ENCODE data around the gene SUPT20H.
A peak's percentile ranks its signal among the peaks of the same experiment; 100 is the strongest.

The SUPT20H gene

DNA sequence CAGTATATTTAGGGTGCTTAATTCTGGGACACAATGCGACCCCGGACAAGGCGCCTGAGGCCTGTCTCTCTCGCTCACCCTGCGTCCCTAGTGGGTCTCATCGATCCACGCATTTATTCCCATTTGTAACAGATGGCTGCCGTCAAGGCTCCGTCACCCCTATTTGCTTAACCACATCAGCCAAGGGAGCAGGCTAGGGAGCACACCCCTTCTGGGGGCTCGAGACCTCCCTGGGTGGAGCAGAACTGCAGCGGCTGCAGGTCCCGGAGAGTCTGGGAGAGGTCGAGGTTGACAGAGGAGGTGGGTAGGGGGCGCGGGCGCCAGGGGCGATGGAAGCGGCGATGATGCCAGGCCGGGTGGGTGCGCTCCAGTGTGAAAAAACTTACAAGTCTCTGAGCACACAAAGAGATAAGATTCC, 60.9 kb downstream of the SUPT20H start:
- peaks cover 30 to 51% (median 36%) of the 10 kb centered on the region in 11 experiments for H3K36me3 ChIP-seq
- peaks cover 23 to 38% (median 28%) of the 10 kb centered on the region in 10 experiments for H3K4me1 ChIP-seq
- peak overlapping the region; percentile 78 to 98 (median 91) for H3K4me3 ChIP-seq
- H3K27me3 ChIP-seq: no peaks in the 10 kb centered on the region
- peak overlapping the region; percentile 77 to 95 (median 87) for H3K4me2 ChIP-seq
- TF ChIP-seq Cebpa-rat (IDR thresholded peaks at IDR 0.05): no peak
- H4K20me1 ChIP-seq: peaks cover 0 to 28% (median 0%) of the 10 kb centered on the region in 11 experiments; a peak in 3 of 22 replicates
- H3K9ac ChIP-seq: peak overlapping the region; percentile 95 to 99 (median 97)
- H3K27ac ChIP-seq: peak overlapping the region; percentile 83 to 99 (median 96)
- H3K9me3 ChIP-seq (replicated peaks in 1 of 11): no peaks in the 10 kb centered on the region

- TF ChIP-seq Cebpa-rat (IDR thresholded peaks at IDR 0.05): no peak
- H3K4me3 ChIP-seq: peak overlapping the region; percentile 78 to 98 (median 91)
- peak overlapping the region; percentile 77 to 95 (median 87) for H3K4me2 ChIP-seq
- H3K9ac ChIP-seq: peak overlapping the region; percentile 95 to 99 (median 97)
- H3K4me1 ChIP-seq: peaks cover 23 to 38% (median 28%) of the 10 kb centered on the region in 10 experiments
- H3K9me3 ChIP-seq (replicated peaks in 1 of 11): no peaks in the 10 kb centered on the region
- peak overlapping the region; percentile 83 to 99 (median 96); a peak in 21 of 22 replicates for H3K27ac ChIP-seq
- no peaks in the 10 kb centered on the region for H3K27me3 ChIP-seq
- H3K36me3 ChIP-seq: peaks cover 30 to 51% (median 36%) of the 10 kb centered on the region in 11 experiments
- peaks cover 0 to 28% (median 0%) of the 10 kb centered on the region in 11 experiments; a peak in 3 of 22 replicates for H4K20me1 ChIP-seq
Measured at GRCh38 chr13:36997716-36998427, 61.6 kb downstream of the SUPT20H start.

DNA sequence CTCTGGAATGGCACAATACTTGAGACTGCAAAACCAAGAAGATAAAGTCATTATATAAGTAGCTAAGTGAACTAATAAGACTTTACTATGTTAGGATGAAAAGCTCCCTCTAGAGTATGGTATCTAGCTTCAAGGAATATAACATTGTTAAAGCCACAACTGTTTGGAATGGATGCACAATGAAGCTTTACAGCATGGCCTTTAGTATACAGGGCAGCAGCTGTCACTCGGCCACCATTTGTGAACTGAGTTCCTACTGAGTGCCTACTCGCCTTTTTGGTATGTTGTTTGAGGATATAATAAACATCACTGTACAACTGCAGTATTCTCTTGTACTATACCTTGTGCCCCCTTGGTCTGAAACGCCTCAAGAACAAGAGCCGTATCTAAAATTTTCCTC, 67.1 kb downstream of the SUPT20H start:
- no peak overlapping the region for H3K9ac ChIP-seq
- H3K9me3 ChIP-seq (replicated peaks in 1 of 11): no peaks in the 10 kb centered on the region
- H3K4me2 ChIP-seq: no peak overlapping the region
- peaks cover 0 to 28% (median 0%) of the 10 kb centered on the region in 11 experiments; a peak in 5 of 22 replicates for H4K20me1 ChIP-seq
- H3K27ac ChIP-seq: no peak overlapping the region
- no peak for TF ChIP-seq Cebpa-rat (IDR thresholded peaks at IDR 0.05)
- H3K36me3 ChIP-seq: peaks cover 80 to 100% (median 86%) of the 10 kb centered on the region in 11 experiments
- H3K27me3 ChIP-seq: no peaks in the 10 kb centered on the region
- H3K4me1 ChIP-seq: peaks cover 6 to 17% (median 10%) of the 10 kb centered on the region in 10 experiments; a peak in 18 of 20 replicates
- no peak overlapping the region for H3K4me3 ChIP-seq

DNA sequence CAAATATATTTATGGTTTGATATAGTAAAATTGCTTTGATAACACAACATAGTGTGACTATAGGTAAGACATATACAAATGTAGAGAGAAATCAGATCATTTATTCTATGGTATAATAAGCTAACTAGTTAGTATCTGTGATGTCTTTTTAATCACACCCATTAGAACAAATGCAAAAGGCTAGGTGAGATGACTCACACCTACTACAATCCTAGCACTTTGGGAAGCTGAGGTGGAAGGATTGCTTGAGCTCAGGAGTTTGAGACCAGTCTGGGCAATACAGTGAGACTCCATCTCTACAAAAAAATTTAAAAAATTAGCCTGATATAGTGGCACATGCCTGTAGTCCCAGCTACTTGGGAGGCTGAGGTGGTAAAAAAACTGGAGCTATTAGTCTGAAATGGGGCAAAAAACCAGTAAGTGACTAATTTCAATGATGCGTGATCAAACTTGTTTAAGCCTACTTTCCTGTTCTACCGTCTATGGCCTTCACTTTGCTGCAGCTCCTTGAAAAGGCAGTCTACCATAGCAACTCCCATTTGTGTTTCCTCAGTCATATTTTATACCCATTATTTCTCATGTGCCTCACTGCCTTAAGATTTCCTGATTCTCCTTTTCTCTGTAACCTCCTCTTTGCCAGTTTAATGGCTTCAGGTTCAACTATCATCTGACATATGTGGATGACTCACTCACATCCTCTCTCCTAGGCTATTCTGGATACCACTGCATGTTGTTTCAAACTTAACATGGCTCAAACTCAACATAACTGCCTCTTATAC, 72.8 kb downstream of the SUPT20H start:
- Histone ChIP-seq H4K20me1 (peaks cover 0 to 4% (median 0%) of the 10 kb centered on the region in 11 experiments; a peak in 2 of 22 replicates), H3K4me1 (no peaks in the 10 kb centered on the region), H3K27me3 (no peaks in the 10 kb centered on the region), H3K4me3 (no peak overlapping the region), H3K36me3 (peaks cover 93 to 100% (median 99%) of the 10 kb centered on the region in 11 experiments), H3K4me2 (no peak overlapping the region), H3K27ac (no peak overlapping the region), H3K9ac (no peak overlapping the region), H3K9me3 (replicated peaks in 1 of 11) (no peaks in the 10 kb centered on the region)
- TF ChIP-seq Cebpa-rat (IDR thresholded peaks at IDR 0.05): no peak

DNA sequence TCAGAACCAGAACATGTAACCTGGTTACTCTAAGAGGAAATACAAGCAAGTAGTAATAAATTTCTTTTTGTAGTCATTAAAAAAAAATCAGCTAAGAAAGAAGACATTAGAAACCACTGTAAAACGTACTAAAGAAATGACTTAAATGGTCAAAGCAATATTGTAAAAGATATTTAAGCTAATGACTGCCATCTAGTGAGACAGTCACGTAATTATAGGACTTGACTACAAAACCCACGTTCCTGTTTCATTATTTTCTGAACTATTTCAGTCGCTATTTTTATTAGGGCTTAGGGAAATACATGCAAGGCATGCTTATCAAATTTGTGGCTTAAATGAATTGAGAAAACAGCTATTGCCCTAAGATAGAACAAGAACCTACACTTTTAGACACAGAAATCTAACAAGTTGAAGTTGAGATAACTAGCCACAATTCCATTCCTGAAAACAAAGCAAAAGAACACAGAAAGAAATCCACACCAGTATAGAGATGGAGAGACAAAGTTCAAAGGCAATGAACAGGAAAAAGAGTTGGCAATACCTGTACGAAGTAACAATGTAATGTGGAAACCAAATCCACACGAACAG, 78.2 kb downstream of the SUPT20H start:
- H3K9me3 ChIP-seq (replicated peaks in 1 of 11): peaks cover 0 to 9% (median 3%) of the 10 kb centered on the region in 11 experiments; a peak in 13 of 22 replicates
- no peak overlapping the region for H3K4me2 ChIP-seq
- TF ChIP-seq Cebpa-rat (IDR thresholded peaks at IDR 0.05): no peak
- H3K4me1 ChIP-seq: peaks cover 0 to 14% (median 3%) of the 10 kb centered on the region in 10 experiments; a peak in 9 of 20 replicates
- no peak overlapping the region for H3K4me3 ChIP-seq
- H3K27me3 ChIP-seq: no peaks in the 10 kb centered on the region
- H4K20me1 ChIP-seq: no peaks in the 10 kb centered on the region
- H3K36me3 ChIP-seq: peaks cover 80 to 99% (median 95%) of the 10 kb centered on the region in 11 experiments
- H3K27ac ChIP-seq: peak overlapping the region in 7 of 11 experiments; percentile 6 to 61 (median 47); a peak in 9 of 22 replicates
- H3K9ac ChIP-seq: peak overlapping the region in 7 of 11 experiments; percentile 1 to 42 (median 24); a peak in 3 of 22 replicates

DNA sequence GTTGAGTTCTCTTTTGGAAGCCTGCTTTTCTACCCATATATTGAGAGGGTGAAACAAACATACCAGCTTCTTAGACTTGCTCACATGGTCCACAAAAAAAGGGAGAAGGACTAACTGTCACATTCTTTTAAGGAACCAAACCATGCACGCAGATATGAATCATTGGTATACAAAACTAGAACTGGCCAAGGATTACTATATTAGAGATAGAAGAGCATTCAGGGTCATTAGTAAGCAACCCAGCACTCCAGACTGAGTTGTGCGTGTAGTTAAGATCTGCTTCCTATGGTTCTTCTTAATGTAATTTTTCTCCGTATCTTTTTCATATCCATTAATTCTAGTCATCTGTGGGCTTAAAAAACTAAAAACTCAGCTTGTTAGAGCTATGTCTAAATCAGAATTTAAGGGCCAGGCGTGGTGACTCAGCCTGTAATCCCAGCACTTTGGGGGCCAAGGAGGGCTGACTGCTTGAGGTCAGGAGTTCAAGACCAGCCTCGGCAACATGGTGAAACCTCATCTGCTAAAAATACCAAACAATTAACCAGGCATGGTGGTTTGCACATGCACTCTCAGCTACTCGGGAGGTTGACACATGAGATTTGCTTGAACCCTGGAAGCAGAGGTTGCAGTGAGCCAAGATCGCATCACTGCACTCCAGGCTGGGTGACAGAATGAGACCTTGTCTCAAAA, 80.0 kb downstream of the SUPT20H start:
- H3K36me3 ChIP-seq: peaks cover 79 to 99% (median 94%) of the 10 kb centered on the region in 11 experiments

DNA sequence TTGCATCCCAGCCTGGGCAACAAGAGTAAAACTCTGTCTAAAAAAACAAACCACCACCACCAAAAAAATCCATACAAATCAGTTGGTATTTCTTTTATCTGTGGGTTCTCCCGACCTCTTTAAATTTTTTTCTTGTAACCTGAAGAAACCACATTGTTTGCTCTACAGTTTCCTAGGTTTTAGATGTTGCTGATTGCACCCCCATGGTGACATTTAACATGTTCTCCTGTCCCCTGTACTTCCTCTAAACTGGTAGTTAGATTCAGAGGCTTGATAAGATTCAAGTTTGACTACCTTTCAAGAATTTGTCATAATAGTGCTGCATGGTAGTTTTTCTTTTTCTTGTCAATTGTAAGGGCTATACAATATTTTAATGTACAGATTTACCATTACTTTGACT, 84.3 kb downstream of the SUPT20H start:
- H3K4me2 ChIP-seq: no peak overlapping the region
- H3K27ac ChIP-seq: no peak overlapping the region
- H3K27me3 ChIP-seq: no peaks in the 10 kb centered on the region
- H3K36me3 ChIP-seq: peaks cover 59 to 88% (median 76%) of the 10 kb centered on the region in 11 experiments
- TF ChIP-seq Cebpa-rat (IDR thresholded peaks at IDR 0.05): no peak
- H4K20me1 ChIP-seq: no peaks in the 10 kb centered on the region; a peak in 1 of 22 replicates
- peaks cover 14 to 25% (median 19%) of the 10 kb centered on the region in 11 experiments for H3K9me3 ChIP-seq (replicated peaks in 1 of 11)
- peaks cover 4 to 27% (median 14%) of the 10 kb centered on the region in 10 experiments; a peak in 17 of 20 replicates for H3K4me1 ChIP-seq
- H3K9ac ChIP-seq: no peak overlapping the region
- H3K4me3 ChIP-seq: no peak overlapping the region

More for the DNA sequence above, 80.0 kb downstream of the SUPT20H start:
- no peak overlapping the region for H3K4me3 ChIP-seq
- H4K20me1 ChIP-seq: no peaks in the 10 kb centered on the region
- peak overlapping the region in 3 of 11 experiments; percentile 2 to 15 (median 12); a peak in 2 of 22 replicates for H3K4me2 ChIP-seq
- peaks cover 0 to 14% (median 6%) of the 10 kb centered on the region in 10 experiments; a peak in 10 of 20 replicates for H3K4me1 ChIP-seq
- H3K9me3 ChIP-seq (replicated peaks in 1 of 11): peaks cover 14 to 25% (median 19%) of the 10 kb centered on the region in 11 experiments
- H3K27me3 ChIP-seq: no peaks in the 10 kb centered on the region
- no peak for TF ChIP-seq Cebpa-rat (IDR thresholded peaks at IDR 0.05)
- H3K27ac ChIP-seq: peak overlapping the region in 6 of 11 experiments; percentile 3 to 49 (median 22); a peak in 8 of 22 replicates
- H3K9ac ChIP-seq: peak overlapping the region in 3 of 11 experiments; percentile 10 to 45 (median 30); a peak in 3 of 22 replicates

All from BLaER1 treated with 17β-estradiol and CSF1 and Interleukin-3, amounts not matched to agents 10 nM and 100 nM (cell line).